ENCODE data around the gene RARRES2. TPM values are rescaled to one million over a fixed set of nuclear protein-coding genes. Genes with fewer than 3 reads are reported as not detected.

Gene RARRES2
- total and polyA plus RNA-seq, 2 of the 13 experiments (the other 11 are each of a cell fraction or from before 2014, with no cell fraction given): 134 to 172 TPM

- 0 out of 2 replicates have a peak, but pooled peaks have one; percentile 13 for TF ChIP-seq NR2C2 (CRISPR knock-in tag; IDR thresholded peaks at IDR 0.05; ENCODE audit: borderline replicate concordance)
- TF ChIP-seq ZNF263 (CRISPR knock-in tag; IDR thresholded peaks at IDR 0.05): no peak
Measured at GRCh38 chr7:150340875-150341262, 560 bp downstream of the RARRES2 start (continued).

GRCh38 chr7:150340024-150340749 lies 1.2 kb downstream of the RARRES2 start:
- in situ Hi-C loops (cut with HindIII; ENCODE audit: extremely low pct_ligation_motif_present, low pct_unique_long_range_greater_than_20kb): loop anchor here (5.0 kb wide), 1 partner anchor 62 kb away; no protein-coding TSS in a partner anchor
- DNase-seq (ENCODE audit: low spot score) (peak; percentile 56), ATAC-seq (peak; percentile 71), FAIRE-seq (no peak)
- Histone ChIP-seq H3K4me2 (ENCODE audit: low read depth, low read length) (peak overlapping the region; percentile 86), H3K27ac (ENCODE audit: extremely low read length, insufficient read depth, low read length) (peak overlapping the region; percentile 49), H4K20me1 (ENCODE audit: insufficient read depth, low read length) (peaks cover 2% of the 10 kb centered on the region; the same call in 1 of the 2 replicates), H3K27me3 (ENCODE audit: control insufficient read depth in 1 of 2, insufficient read depth in 2 of 2, low read length in 2 of 2) (no peaks in the 10 kb centered on the region; a peak in 1 of 5 replicates), H2AFZ (ENCODE audit: low read length) (no peak overlapping the region), H3K9ac (ENCODE audit: insufficient read depth, low read depth, low read length) (peak overlapping the region; percentile 75; the same call in 1 of the 2 replicates), H3K79me2 (ENCODE audit: insufficient read depth, low read length) (peaks cover 3% of the 10 kb centered on the region), H3K9me3 (ENCODE audit: low read length) (no peaks in the 10 kb centered on the region), H3K4me3 (replicated peaks in 1 of 3; ENCODE audit: insufficient read depth in 1 of 3, low read depth in 2 of 3, low read length in 3 of 3) (peak overlapping the region; percentile 75 to 88 (median 86)), H3K4me1 (ENCODE audit: insufficient read depth, low read length) (peaks cover 41% of the 10 kb centered on the region), H3K36me3 (replicated peaks in 1 of 2; ENCODE audit: control insufficient read depth in 1 of 2, insufficient read depth in 2 of 2, low read length in 2 of 2) (peaks cover 6 to 7% of the 10 kb centered on the region in 2 experiments; a peak in 2 of 5 replicates)
- POLR2A ChIA-PET: interaction anchor here (0.9 to 4.7 kb wide), 12 partner anchors 10 to 67 kb away, joined by 3 to 40 read pairs (median 6); partner anchors contain the start of genes ACTR3C, LRRC61 and REPIN1
- BruUV-seq (replicated peaks): no TSS peak
- 31% methylated on average over 5 of the region's 39 CpGs for WGBS (ENCODE audit: low lambda C conversion rate)
- CTCF ChIA-PET (ENCODE audit: low intra/inter-chr PET ratio, low total read pairs): no interaction called here
- intact Hi-C loops (cut with micrococcal nuclease; ENCODE audit: unreplicated experiment): loop anchor here (2.0 to 5.0 kb wide), 2 partner anchors 47 to 445 kb away; no protein-coding TSS in a partner anchor
- TF ChIP-seq MYC (CRISPR knock-in tag; IDR thresholded peaks at IDR 0.05; ENCODE audit: borderline replicate concordance) (peak; percentile 48; the same call in 1 of the 2 replicates), PAWR (CRISPR knock-in tag; IDR thresholded peaks at IDR 0.05; ENCODE audit: borderline replicate concordance) (no peak), ZGPAT (CRISPR knock-in tag; IDR thresholded peaks at IDR 0.05) (0 out of 2 replicates have a peak, but pooled peaks have one; percentile 24), CAMTA2 (CRISPR knock-in tag; IDR thresholded peaks at IDR 0.05; ENCODE audit: borderline replicate concordance) (0 out of 2 replicates have a peak, but pooled peaks have one; percentile 34), ATRX (CRISPR knock-in tag; IDR thresholded peaks at IDR 0.05; ENCODE audit: borderline replicate concordance) (no peak), ZNF546 (CRISPR knock-in tag; conservative IDR thresholded peaks at IDR 0.05) (0 out of 2 replicates have a peak, but pooled peaks have one; percentile 52), ZNF503 (CRISPR knock-in tag; IDR thresholded peaks at IDR 0.05) (no peak), CTCF (CRISPR knock-in tag; IDR thresholded peaks at IDR 0.05) (peak; percentile 17; the same call in 1 of the 2 replicates)

Measured in HepG2 (cell line).